ENCODE data around the gene MCUR1.

GRCh38 chr6:13796781-13797180, 17.6 kb downstream of the MCUR1 start:
- no peak for TF ChIP-seq CTCF (IDR thresholded peaks at IDR 0.05)
- no peak for TF ChIP-seq POLR2A (IDR thresholded peaks at IDR 0.05)
- no peak for TF ChIP-seq POLR2AphosphoS5 (IDR thresholded peaks at IDR 0.05)
